DMS53 (cell line): ENCODE data around the gene C16orf74.

Source experiments
- DNase-seq: peaks from one replicate; lab custom pipeline; 2025; lab: John Stamatoyannopoulos, UW

The C16orf74 gene

DNA sequence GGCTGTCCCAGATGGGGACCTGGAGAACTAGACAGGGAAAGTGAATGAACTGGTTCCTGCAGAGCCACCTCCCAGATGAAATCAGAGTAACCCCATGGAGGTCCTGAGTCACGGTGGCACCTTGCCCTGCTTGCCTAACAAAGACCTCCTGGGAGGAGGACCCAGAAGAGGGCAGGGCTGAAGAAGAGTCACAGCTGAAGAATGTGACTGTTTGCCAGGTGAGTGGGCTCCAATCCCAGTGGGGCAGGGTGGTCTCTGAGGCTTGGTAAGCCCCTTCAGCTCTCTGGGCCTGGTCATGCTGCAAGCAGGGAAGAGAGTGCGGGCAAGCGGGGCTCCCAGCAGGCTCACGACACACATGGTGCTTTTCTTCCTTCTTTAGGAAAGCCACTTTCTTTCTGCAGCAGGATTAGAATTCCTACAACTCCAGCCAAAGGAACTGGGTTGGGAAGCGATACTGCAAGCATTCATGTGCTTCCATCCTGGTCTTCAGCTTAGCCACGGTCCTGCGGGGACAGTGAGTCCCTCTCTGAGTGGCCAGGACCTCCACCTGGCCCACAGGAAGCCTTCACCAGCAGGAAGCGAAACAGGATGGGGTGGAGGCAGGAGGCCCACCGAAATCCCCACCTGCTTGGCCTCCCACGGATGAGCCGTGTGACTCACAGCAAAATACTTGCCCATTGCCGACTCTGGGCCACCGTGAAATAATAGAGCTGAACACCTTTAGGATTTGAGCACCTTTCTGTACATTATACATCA lies 4.3 kb downstream of the C16orf74 start:
- DNase-seq = no peak

DNA sequence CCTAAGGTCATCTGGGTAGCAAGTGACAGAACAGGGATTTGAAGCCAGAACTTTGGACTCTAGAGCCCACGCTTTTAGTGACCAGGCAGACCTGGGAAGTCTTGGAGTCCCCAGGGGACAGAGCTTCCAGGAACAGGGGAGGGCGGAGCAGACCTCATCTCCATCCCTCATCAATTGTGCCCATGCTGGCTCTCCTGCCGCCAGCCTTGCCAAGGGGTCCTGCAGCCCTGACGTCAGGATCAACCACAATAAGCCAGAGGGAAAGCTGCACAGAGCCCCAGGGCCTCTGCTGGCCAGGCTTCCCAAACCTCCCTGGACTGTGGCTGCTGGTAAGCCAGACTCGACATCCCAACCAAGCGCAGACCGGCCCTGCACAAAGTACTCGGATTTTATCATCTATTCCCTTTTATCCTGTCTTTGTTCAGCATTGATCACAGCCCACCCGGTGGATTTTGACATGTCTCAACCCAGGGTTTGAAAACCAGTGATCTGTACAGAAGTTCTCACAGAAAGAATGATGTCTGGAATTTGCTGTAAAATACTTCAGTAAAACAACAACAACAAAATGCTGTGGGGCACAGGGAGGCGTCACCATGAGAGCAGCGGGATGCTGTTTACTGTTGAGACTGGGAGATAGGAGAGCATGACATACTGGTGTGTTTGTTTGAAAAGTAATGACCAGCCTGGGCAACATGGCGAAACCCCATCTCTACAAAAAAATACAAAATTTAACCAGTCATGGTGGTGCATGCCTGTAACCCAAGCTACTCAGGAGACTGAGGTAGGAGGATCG lies 11.8 kb downstream of the C16orf74 start:
- DNase-seq = no peak

DNA sequence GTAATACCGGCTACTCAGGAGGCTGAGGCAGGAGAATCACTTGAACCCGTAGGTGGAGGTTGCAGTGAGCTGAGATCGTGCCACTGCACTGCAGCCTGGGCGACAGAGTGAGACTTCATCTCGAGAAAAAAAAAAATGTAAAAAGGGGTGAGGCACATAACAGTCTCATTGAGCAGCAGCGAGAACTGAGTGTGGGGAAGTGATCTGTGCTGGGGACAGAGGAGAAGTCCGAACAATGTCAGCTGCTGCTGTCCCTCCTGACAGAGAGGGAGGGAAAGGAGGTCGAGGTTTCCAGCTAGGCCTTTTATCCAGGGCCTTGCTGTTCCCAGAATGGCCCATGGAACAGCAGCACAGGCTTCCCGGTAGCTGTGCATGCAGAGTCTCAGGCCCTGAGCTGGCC lies 14.0 kb downstream of the C16orf74 start:
- no peak for DNase-seq

DNA sequence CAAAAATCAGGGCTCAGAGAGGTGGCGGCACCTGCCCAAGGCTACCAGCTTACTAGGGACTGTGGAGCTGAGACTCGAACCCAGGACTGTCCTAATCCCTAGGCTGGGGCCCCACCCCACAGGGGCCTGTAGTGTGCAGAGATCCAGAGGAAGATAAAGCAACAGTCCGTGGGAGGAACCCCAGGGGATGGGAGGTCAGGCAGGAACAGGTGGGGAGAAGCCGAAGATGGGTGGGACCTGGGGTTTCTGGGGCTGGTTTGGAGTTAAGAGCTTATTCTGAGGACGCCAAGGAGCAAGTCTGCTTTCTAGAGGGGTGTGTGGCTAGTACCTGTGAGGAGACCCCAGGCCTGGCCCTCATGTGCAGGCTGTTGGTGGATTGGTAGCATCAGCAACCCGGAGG lies 14.9 kb downstream of the C16orf74 start:
- DNase-seq = no peak

DNA sequence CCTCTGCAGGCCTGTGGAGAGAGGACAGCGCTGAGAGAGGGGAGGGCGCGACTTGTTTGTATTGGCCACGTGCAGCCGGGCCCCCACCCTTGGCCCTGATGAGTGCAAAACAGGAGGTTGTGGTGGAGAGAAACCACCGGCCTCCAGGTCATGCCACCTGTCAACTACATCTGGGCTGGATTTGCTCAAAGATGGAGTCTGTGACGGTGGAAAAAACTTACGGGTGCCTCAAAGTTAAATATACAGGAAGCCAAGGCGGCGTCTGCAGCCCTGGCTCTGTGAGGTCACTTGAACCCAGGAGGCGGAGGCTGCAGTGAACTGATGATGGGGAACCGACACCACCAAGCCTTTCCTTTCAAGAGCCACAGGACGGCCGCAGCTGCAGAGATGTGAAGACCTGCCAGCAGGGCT lies 15.7 kb downstream of the C16orf74 start:
- DNase-seq = no peak

DNA sequence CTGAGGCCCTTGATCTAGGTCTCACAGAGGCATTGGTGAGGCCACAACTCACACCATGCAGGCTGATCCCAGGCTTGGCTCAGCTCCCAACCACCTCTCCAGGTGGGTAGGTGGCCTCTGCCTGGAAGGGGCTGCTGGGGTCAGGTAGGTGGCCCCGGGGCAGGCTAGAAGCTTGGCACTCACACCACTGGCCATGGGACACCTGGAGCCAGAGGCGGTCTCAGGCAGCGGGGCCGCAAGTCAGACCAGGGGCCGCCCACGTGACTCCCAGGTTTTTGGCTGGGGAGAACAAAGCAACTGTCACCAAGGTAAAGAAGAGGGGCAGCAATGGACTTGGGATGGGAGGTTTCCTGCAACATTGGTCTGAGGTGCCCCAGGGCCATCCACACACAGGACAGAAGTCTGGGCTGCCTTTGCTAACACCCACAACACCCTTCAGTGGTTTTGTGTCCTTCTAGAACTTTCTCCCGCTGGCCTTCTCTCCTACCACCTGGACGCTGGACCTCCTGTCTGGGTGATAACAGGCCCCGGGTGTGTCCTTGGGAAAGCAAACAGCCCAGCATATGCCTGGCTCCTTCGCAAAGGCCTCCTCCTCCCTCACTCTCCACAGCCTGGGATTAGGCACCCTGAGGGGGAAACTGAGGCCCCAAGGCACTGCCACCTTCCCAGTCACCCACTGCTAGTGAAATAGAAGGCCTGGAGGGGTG lies 16.4 kb downstream of the C16orf74 start:
- no peak for DNase-seq

DNA sequence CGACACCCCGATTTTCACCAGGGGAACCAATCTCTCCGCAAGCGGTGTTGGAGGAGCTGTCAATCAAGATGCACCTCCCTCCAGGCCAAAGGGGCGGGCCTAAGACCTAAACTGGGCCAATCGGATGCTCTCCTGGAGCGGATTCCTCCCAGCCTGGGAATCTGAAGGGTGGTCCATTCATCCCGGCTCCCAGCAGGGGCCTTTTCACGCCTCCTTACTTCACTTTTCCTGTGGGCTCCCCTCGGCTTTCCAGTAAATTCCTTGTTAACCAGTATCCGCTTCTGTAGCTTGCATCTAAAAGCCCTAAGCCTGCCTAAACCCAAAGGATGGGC lies 17.1 kb downstream of the C16orf74 start:
- DNase-seq = no peak

DNA sequence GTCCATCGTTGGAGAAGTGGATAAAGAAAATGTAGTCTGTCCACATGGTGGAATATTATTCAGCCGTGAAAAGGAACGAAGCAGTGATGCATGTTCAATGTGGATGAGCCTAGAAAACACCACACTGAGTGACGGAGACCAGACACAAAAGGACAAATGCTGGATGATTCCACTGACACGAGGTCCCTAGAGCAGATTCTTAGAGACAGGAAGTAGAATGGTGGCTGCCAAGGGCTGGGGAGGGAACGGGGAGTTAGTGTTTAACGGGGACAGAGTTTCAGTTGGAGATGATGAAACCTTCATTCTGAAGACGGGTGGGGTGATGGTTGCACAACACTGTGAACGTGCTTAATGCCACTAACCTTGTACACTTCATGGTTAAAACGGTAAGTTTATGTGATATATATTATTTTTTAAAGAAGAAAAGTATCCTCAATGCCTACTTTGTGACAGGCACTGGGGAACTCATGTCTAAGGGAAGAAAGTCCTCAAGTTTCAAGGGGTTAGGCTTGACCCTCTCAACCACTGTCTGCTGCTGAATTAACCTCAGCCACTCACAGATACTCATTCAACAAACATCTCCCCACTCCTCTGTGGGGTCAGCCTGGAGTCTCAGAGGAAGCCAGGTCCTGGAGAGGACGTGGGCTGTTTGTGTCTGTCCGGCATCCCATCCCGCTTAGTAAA lies 17.6 kb downstream of the C16orf74 start:
- no peak for DNase-seq

DNA sequence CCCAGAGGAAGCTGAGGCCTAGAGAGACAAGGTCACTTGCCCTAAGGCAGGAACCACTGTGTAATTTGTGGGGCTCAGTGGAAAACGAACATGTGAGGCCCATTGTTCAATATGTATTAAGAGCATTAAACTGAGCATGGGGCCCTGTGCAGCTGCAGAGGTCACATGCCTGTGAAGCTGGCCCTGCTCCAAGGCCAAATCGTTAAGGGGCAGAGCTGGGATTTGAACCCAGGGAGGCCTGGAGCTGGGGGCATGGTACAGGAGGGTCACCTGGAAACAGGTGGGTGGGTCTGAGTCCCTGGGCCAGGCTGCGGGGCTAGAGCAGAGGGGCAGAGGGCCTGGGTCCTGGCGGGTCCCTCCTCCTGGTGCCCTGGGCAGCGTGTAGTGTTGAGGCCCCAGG lies 19.7 kb downstream of the C16orf74 start:
- no peak for DNase-seq

DNA sequence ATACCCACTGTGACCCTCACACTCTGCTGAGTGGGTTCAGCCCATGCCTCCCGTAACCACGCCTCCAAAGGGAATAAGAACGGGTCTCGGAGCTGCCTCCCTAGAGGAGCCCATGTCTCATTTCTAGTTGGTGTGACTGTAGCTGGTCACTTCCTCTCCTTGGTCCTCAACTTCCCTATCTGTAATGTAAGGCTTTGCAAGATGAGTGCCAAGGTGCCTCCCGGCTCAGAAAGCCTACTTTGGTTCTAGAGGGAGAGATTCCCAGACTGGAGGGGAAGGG lies 20.8 kb downstream of the C16orf74 start:
- no peak for DNase-seq

DNA sequence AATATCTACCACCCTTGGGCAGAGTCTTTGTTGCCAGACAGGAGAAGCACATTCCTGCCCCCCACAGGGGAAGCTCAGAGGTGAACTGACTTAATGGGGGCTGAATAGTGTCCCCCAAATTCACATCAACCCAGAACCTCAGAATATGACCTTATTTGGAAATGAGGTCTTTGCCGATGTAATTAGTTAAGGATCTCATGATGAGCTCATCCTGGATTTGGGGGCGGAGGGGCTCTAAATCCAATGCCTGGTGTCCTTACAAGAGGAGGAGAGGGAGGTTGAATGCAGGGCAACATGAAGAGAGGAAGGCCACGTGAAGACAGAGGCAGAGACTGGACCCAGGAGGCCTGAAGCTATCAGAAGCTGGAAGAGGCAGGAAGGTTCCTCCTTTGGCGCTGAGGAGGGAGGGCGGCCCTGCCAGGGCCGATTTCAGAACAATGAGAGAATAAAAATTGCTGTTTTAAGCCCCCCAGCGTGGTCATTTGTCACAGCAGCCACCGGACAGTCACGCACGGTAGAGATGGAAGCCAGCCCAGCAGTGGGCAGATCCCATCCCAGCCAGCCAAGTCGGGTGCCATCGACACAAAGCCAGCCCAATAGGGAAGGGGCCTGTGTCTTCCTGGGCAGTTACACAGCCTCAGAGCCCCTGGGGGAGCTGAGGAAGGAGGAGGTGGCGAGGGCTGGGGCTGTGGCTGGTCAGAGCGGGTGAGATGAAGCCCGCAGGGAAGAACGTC lies 21.3 kb downstream of the C16orf74 start:
- no peak for DNase-seq

DNA sequence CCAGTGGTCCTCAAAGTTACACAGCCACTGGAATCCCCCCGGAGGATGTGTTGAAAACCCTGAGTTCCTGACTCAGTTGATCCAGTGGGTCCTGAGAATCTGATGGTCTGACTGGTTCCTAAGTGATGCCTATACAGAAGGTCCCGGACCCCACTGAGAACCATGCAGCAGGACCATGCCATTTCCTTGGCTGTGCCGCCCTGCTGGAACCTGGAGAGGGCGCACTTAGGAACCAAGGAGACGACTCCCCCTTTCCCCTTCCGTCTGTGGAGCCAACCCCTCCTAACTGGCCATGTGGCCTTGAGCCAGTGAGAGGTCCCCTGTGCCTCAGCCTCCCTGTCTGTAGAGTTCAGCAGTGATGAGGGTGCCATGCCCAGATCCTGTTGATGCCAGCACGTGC lies 22.0 kb downstream of the C16orf74 start:
- DNase-seq = no peak

DNA sequence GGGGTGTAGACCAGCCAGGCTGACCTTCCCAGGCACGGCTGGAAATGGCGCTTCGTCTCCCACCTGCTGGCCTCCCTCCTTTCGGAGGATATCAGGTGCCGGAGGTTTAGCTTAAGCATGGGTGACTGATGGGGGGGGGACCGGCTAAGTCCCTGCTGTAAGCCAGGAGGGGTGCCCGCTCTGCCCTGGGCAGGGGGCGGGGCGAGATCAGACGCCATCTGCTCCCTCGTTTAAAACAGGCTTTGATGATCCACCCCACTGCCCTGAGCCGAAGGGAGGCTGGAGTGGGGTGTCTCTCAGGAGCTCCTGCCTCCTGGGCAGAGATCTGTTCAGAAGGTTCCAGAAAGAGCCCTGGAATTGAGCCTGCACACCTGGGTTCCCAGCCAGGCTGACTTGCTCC lies 26.0 kb downstream of the C16orf74 start:
- no peak for DNase-seq

DNA sequence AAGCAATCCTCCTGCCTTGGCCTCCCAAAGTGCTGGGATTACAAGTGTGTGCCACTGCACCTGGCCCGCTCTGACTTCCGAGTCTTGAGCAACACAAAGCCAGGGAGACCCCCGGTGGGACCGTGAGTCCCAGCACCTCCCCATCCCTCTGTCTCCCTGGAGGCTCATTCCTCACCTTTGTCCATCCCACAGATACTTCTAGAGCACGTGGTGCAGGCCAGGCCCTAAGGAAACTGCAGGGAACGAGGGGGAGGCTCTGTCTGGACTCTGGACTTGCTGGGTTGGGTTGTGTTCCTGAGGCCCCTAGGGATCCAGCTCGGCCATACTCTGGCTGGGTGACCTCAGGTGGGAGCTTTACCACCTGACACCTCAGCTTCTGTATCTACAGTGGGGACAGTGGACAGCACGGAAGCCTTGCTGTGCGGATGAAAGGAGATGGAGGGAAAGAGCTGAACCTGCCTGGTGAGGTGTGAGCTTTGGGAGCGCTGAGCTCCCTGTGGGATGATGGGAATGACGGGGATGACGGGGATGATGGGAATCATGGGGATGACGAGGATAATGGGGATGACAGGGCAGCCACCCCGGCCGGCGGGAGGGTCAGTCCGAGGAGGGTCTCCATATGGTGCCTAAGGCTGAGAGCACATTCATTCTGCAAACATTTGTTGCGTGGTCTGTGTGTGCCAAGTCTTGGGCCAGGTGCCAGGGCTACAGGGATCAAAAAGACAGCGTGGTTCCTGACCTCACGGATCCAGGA lies 26.6 kb downstream of the C16orf74 start:
- no peak for DNase-seq

DNA sequence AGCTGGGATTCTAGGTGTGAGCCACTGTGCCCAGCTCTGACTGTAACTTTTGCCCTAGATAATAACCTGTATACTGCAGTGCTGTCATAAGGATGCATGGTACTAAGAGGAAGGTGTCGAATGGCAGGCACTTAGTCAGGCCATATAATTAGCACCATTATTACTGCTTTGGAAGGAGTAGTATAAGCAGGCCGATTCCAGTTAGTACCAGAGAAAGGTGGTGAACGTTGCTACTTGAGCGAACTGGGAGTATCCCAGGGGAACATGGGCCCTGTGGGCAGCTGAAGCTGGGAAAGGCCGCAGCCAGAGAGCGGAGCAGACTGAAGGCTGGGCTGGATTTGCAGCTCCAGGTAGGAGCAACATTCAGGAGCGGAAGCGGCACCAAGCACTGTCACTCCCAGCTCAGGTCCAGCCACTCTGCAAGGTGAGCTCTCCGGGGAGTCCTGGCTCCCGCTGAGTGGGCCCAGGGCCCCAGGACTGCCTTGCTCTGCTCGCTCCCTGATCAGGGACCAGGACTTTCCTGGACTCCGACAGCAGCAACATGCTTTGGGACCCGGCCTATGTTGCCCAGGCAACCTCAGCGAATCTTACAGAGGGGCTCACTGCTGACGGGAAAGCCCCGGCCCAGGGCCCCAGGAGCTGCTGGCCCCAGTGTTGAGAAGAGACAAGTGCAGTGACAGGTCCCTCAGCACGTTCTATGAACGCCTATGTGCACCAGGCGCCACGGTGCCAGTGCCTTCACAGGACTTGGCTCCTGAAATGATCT lies 28.6 kb downstream of the C16orf74 start:
- no peak for DNase-seq

DNA sequence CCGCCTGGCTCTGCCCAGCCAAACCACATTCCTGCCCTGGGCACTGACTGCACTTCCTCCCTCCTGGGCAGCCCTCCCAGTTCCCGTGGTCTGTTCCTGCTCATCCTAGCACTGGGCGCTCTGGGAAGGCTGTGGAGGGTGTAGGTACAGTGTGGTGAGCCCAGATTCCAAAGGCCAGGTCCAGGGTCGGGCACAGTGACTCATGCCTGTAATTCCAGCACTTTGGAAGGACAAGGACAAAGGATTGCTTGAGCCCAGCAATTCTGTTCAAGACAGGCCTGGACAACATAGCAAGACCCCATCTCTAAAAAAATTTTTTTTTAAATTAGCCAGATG lies 30.6 kb downstream of the C16orf74 start:
- peak; percentile 23 for DNase-seq

DNA sequence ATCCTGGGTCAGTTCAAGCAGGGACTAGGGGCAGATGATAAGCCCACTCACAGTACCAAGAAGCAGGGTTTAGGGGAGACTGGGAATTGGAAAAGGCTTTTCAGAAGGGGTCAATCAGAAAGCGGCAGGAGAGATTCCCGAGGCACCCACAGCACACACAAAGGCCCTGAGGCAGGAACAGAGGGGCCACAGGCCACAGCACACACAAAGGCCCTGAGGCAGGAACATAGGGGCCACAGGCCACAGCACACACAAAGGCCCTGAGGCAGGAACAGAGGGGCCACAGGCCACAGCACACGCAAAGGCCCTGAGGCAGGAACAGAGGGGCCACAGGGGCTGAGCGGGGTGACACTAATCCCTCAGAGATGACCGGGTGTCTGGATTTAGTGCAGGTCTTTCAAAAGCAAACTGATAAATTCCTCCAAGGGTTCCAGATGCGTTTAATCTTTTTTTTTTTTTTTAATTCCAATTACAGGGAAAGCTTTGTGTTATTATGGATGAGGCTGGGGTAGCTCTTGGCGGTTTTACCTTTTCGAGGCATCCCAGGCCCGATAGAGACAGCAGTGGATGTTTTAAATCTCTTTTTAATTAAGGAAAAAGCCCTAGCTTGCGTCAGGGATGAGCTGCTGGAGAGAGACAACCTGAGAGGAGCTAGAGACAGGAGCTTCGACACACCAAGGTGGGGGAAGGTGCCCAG lies 31.1 kb downstream of the C16orf74 start:
- DNase-seq = no peak

DNA sequence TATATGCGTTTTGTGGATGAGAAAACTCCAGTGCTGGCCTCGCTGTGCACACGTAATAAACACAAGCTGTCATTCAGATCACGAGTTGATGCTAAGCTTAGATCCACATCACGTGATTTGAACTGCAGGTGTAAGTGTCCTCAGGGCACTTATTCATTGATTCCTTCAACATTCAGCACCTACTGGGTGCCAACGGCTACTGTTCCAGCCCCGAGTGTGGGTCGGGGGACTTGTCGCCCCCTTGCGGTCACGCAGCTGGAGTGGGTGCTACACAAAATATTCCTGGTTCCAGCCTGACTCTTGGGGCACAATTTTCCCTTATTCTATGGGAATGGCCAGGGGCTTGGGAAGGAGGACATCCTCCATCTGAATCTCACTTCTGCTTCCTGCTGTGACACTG lies 32.2 kb downstream of the C16orf74 start:
- DNase-seq = peak; percentile 93

DNA sequence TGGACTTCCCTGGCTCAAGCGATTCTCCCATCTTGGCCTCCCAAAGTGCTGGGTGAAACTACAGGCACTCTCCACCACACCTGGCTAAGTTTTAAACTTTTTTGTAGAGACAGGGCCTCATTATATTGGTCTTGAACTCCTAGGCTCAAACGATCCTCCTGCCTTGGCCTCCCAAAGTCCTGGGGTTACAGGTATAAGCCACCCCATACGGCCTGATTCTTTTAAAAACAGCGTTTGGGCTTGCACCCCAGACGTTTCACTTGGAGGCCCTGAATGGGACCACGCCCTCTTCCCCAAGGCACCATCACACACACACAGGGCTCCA lies 32.8 kb downstream of the C16orf74 start:
- DNase-seq = peak; percentile 51
